PC-3 (cell line): ENCODE results near the gene KIAA1217.

Experiments
- EZH2 ChIP-seq: fragments of 300-600 bp; sonication (generic); IDR thresholded peaks from one replicate; pipeline ENCODE4 v1.6.1; 2017; ENCODE audit warnings: antibody characterized with exemption, mild to moderate bottlenecking, low read length; ENCODE audit not compliant: unreplicated experiment
- EZH2phosphoT487 ChIP-seq: fragments of 300-600 bp; sonication (generic); IDR thresholded peaks from 2 replicates; pipeline ENCODE4 v1.6.1; 2018; ENCODE audit warnings: mild to moderate bottlenecking, antibody characterized with exemption, low read length, borderline replicate concordance
- TF ChIP-seq, protein P1 (sequence below): fragments of 300-600 bp; sonication (generic); conservative IDR thresholded peaks from 2 replicates; pipeline ENCODE4 v1.5.1; 2017; ENCODE audit warnings: antibody characterized with exemption, low read depth, mild to moderate bottlenecking, low read length

- TF ChIP-seq, protein P1, sequence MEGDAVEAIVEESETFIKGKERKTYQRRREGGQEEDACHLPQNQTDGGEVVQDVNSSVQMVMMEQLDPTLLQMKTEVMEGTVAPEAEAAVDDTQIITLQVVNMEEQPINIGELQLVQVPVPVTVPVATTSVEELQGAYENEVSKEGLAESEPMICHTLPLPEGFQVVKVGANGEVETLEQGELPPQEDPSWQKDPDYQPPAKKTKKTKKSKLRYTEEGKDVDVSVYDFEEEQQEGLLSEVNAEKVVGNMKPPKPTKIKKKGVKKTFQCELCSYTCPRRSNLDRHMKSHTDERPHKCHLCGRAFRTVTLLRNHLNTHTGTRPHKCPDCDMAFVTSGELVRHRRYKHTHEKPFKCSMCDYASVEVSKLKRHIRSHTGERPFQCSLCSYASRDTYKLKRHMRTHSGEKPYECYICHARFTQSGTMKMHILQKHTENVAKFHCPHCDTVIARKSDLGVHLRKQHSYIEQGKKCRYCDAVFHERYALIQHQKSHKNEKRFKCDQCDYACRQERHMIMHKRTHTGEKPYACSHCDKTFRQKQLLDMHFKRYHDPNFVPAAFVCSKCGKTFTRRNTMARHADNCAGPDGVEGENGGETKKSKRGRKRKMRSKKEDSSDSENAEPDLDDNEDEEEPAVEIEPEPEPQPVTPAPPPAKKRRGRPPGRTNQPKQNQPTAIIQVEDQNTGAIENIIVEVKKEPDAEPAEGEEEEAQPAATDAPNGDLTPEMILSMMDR: no peak
- no peak for TF ChIP-seq EZH2phosphoT487
- no peak for TF ChIP-seq EZH2
Observed at GRCh38 chr10:24427678-24428409, 218.9 kb downstream of the KIAA1217 start.
